Stimulated activated CD4-positive, alpha-beta T cell treated with anti-CD3 and anti-CD28 coated beads, Interleukin-15, amount 100 ng/mL, for 1 hour (primary cell): ENCODE results near the gene SRRT.
A peak's percentile ranks its signal among the peaks of the same experiment; 100 is the strongest.

ENCODE experiments used
- DNase-seq, 2 donors: peaks; one replicate each; pipeline ENCODE4 v3.0.0-alpha.2; 2020; ENCODE audit warnings: low read depth in 1 of 2, low spot score in 1 of 2

Gene SRRT

GRCh38 chr7:100874577-100875355, at the start of gene SRRT:
SRRT (plus strand) TSS chr7:100875103; CDS start chr7:100875591, 488 bp downstream.
- DNase-seq, result peak; percentile 95

GRCh38 chr7:100825215-100825671, 49.7 kb upstream of the SRRT start:
- no peak for DNase-seq

- no peak for DNase-seq
Measured at GRCh38 chr7:100825751-100826513, 49.0 kb upstream of the SRRT start.

- no peak for DNase-seq
Measured at GRCh38 chr7:100826514-100827329, 48.2 kb upstream of the SRRT start.

- no peak for DNase-seq
Measured at GRCh38 chr7:100827330-100828226, 47.3 kb upstream of the SRRT start, which contains the start of gene EPHB4. EPHB4 (minus strand) TSS chr7:100827523; CDS start chr7:100827030, 493 bp downstream.

GRCh38 chr7:100829150-100829716, 45.7 kb upstream of the SRRT start:
- no peak for DNase-seq

- DNase-seq, result no peak
Measured at GRCh38 chr7:100830396-100830795, 44.5 kb upstream of the SRRT start.

GRCh38 chr7:100832281-100832633, 42.6 kb upstream of the SRRT start:
- DNase-seq, result no peak

- DNase-seq, result no peak
Measured at GRCh38 chr7:100835903-100836811, 38.7 kb upstream of the SRRT start.

GRCh38 chr7:100836812-100837098, 38.1 kb upstream of the SRRT start:
- DNase-seq, result no peak

- peak; percentile 53 to 70 for DNase-seq
Measured at GRCh38 chr7:100837099-100837836, 37.6 kb upstream of the SRRT start.

GRCh38 chr7:100839361-100839760, 35.5 kb upstream of the SRRT start:
- no peak for DNase-seq

GRCh38 chr7:100840470-100841100, 34.3 kb upstream of the SRRT start:
- no peak for DNase-seq

GRCh38 chr7:100847360-100847759, 27.5 kb upstream of the SRRT start:
- no peak for DNase-seq

- peak; percentile 63 to 81 for DNase-seq
Measured at GRCh38 chr7:100852048-100852872, 22.6 kb upstream of the SRRT start, which contains the start of gene SLC12A9. SLC12A9 (plus strand) TSS chr7:100852713; CDS start chr7:100854198, 1,485 bp downstream.

GRCh38 chr7:100854146-100854895, 20.6 kb upstream of the SRRT start:
- no peak for DNase-seq
